ENCODE measurements around the gene RPS6KB1. TPM values are rescaled to one million over a fixed set of nuclear protein-coding genes. Genes with fewer than 3 reads are reported as not detected.
"Not testable (repeated sequence)": the region's sequence is repeated elsewhere in the genome, so short reads cannot be mapped to it uniquely, and the experiment has no call there.

Gene RPS6KB1
- total RNA-seq, 4 donors from 2014 or later = 30.6 to 56.3 (median 35.4) TPM

DNA sequence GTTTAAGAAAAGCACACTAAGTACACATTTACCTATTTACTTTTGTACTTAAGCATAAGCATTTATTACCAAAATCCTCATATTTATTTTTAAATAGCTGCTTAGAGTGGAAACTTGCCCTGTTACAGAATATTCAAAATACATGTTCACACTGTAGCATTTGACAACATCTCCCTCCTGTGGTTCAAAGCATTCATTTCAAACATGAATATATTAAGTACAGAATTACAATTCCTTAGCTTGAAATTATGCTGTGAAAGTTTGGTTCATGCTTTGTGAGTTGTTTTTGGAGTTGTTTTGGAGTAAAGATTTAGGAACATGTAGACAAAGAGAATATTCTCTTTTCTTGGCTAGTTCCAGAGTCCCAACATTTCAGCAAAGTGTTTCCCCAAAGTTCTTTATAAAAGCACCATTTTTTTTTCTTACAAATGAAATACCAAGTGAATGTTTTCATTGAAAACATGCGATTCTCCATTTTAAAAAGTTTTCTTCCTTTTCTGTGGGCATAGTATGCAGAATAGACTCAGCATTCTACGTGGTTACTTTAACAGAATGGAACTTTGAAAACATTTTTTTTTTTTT is 33.4 kb upstream of the RPS6KB1 start:
- ATAC-seq (ENCODE audit: low FRiP score) (no peak), DNase-seq (ENCODE audit: low spot score) (no peak)
- TF ChIP-seq, protein P1, sequence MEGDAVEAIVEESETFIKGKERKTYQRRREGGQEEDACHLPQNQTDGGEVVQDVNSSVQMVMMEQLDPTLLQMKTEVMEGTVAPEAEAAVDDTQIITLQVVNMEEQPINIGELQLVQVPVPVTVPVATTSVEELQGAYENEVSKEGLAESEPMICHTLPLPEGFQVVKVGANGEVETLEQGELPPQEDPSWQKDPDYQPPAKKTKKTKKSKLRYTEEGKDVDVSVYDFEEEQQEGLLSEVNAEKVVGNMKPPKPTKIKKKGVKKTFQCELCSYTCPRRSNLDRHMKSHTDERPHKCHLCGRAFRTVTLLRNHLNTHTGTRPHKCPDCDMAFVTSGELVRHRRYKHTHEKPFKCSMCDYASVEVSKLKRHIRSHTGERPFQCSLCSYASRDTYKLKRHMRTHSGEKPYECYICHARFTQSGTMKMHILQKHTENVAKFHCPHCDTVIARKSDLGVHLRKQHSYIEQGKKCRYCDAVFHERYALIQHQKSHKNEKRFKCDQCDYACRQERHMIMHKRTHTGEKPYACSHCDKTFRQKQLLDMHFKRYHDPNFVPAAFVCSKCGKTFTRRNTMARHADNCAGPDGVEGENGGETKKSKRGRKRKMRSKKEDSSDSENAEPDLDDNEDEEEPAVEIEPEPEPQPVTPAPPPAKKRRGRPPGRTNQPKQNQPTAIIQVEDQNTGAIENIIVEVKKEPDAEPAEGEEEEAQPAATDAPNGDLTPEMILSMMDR (IDR thresholded peaks at IDR 0.05) = no peak

DNA sequence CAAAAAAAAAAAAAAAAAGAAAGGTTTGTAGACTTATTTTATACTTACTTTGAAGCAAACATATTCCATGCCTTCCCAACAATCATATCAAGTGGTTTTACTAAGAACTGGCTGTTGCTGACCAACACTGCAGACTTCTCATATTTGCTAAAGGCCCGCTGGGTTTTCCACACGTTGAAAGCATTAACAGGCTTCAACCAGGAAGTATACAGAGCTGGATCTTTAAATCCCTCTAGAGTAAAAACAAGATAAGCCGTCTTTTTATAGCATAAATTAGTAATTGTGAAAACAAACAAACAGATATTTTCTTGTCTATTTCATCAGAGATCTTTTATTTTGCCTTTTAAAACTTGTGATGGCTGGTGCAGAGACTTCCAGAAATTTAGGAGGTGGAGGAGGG is 29.3 kb upstream of the RPS6KB1 start:
- DNase-seq (ENCODE audit: low spot score) (no peak), ATAC-seq (ENCODE audit: low FRiP score) (no peak)
- TF ChIP-seq, protein P1 (IDR thresholded peaks at IDR 0.05) = no peak

DNA sequence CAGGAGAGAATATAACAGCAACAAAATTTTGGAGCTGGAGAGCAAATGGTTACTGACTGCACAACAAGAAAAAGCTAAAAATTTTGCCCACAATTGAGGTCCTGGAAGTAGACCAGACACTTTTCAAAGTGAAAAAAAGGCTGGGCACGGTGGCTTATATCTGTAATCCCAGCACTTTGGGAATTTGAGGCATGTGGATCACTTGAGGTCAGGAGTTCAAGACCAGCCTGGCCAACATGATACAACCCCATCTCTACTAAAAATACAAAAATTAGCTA is 23.0 kb upstream of the RPS6KB1 start:
- ATAC-seq (ENCODE audit: low FRiP score) (no peak), DNase-seq (ENCODE audit: low spot score) (no peak)
- TF ChIP-seq, protein P1 (IDR thresholded peaks at IDR 0.05) = no peak

DNA sequence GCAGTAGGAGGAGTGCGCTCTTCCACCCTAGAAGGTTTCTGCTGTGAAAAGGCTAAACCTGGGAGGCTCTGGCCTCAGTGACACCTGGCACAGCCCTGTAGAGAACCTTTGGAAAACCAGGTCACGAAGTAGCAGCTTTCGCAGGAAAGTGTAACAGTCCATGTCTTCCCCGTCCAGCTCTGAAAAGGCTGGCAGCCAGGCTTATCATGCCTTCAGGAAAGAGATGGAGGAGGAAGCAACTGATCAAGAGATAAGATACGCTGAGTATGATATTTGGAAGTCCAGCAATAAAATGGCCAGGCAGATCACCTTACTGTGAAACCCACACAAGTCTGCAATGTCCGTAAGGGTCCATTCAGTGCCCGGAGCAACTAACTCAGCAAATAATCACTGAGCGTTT is 22.4 kb upstream of the RPS6KB1 start:
- ATAC-seq (ENCODE audit: low FRiP score) (no peak), DNase-seq (ENCODE audit: low spot score) (no peak)
- TF ChIP-seq, protein P1 (IDR thresholded peaks at IDR 0.05) = no peak

DNA sequence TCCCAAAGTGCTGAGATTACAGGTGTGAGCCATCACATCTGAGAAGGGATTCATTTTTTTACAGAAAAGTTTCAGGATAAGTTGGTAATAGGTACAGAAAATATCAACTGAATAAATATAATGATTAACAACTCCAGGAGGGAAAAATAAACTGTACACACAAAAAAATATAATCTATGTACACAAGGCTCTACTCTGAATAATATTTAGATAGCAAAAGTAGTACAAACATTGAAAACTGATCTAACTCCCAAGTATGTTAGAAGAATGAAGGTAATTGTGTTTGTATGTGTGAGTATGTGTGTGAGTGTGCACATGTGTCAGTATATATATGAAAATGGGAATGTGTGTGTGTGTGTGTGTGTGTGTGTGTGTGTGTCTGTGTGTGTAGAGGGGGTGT is 20.6 kb upstream of the RPS6KB1 start:
- TF ChIP-seq, protein P1 (IDR thresholded peaks at IDR 0.05) = no peak
- ATAC-seq (ENCODE audit: low FRiP score) (no peak), DNase-seq (ENCODE audit: low spot score) (no peak)

DNA sequence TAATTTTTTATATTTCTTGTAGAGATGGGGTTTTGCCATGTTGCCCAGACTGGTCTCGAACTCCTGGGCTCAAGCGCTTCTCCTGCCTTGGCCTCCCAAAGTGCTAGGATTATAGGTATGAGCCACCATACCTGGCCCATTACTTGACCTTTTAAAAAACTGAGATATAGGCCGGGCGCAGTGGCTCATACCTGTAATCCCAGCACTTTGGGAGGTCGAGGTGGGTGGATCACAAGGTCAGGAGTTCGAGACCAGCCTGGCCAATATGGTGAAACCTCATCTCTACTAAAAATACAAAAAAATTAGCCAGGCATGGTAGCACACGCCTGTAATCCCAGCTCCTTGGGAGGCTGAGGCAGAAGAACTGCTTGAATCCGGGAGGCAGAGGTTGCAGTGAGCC is 19.5 kb upstream of the RPS6KB1 start:
- not testable (repeated sequence) for ATAC-seq (ENCODE audit: low FRiP score); DNase-seq (ENCODE audit: low spot score)

DNA sequence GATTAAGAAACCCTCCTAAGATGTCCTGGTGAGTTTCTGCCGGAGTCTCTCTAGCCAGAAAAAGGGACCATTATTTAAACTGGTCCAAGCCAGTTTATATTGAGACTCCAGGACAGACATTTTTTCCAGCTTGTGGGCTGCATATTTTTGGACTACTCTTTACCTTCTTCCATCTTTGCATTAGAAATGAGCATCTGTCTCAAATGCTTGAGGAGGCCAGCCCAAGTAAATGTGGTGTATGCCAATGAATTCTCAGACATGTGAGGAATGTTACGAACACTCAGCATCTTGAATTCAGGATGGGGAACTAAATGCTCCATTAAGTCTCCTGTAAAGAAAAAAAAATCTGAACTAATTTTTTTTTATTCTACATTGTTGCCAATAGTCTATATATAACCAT is 18.5 kb upstream of the RPS6KB1 start:
- DNase-seq (ENCODE audit: low spot score) (no peak), ATAC-seq (ENCODE audit: low FRiP score) (no peak)
- TF ChIP-seq, protein P1 (IDR thresholded peaks at IDR 0.05) = no peak

DNA sequence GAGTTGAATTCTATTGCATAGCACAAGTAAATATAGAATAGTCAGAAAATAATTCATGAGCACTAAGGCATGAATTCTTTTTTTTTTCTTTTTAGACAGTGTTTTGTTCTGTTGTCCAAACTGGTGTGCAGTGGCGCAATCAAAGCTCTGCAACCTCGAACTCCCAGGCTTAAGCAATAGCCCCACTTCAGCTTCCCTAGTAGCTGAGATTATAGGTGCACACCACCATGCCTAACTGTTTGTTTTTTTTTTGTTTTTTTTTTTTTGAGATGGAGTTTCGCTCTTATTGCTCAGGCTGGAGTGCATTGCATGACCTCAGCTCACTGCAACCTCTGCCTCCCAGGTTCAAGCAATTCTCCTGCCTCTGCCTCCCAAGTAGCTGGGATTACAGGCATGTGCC is 16.8 kb upstream of the RPS6KB1 start:
- TF ChIP-seq, protein P1 (IDR thresholded peaks at IDR 0.05) = no peak
- no peak for ATAC-seq (ENCODE audit: low FRiP score)
- DNase-seq (ENCODE audit: low spot score) = no peak

All from omental fat pad (tissue), 4 donors.